Activated naive CD4-positive, alpha-beta T cell treated with anti-CD3 and anti-CD28 coated beads for 36 hours (primary cell): ENCODE results near the gene ZNF552. TPM values are rescaled to one million over a fixed set of nuclear protein-coding genes. Genes with fewer than 3 reads are reported as not detected.
"Not testable (repeated sequence)": the region's sequence is repeated elsewhere in the genome, so short reads cannot be mapped to it uniquely, and the experiment has no call there.

Source experiments
- CTCF ChIA-PET: fragments of 350-600 bp; sonication (Branson Sonifier 250); formaldehyde crosslinking; loops from one replicate; lab custom pipeline; 2021; ENCODE audit warnings: antibody characterized with exemption; lab: Charles Lee
- DNase-seq: peaks from one replicate; pipeline ENCODE4 v3.0.0-alpha.2; 2020
- H3K27ac Mint-ChIP-seq: one replicate; pipeline ENCODE4 v1.8.0; 2021; ENCODE audit warnings: mild to moderate bottlenecking, mixed read lengths
- H3K27me3 Mint-ChIP-seq: one replicate; pipeline ENCODE4 v1.8.0; 2021; ENCODE audit warnings: low read depth, mixed read lengths
- H3K36me3 Mint-ChIP-seq: one replicate; pipeline ENCODE4 v1.8.0; 2021; ENCODE audit warnings: low read depth, mixed read lengths
- H3K4me1 Mint-ChIP-seq: one replicate; pipeline ENCODE4 v1.8.0; 2021; ENCODE audit warnings: low read depth, mixed read lengths
- H3K4me3 Mint-ChIP-seq: one replicate; pipeline ENCODE4 v1.8.0; 2021; ENCODE audit warnings: mild to moderate bottlenecking, moderate library complexity, mixed read lengths
- H3K9me3 Mint-ChIP-seq: one replicate; pipeline ENCODE4 v1.8.0; 2021; ENCODE audit warnings: mixed read lengths
- intact Hi-C: fragments of 100-400 bp; cut with micrococcal nuclease; formaldehyde crosslinking; loops from one replicate; pipeline ENCODE4 v1.15.1; 2023
- total RNA-seq, 2 experiments: library from RNA; stranded (reverse); gene quantifications; one replicate each; pipeline ENCODE4 v1.2.3, GENCODE V29; 2021

ZNF552 gene
- total RNA-seq, 2 experiments from 2014 or later: 3.9 to 4.4 TPM

- intact Hi-C loops: loop anchor here (1.0 to 10.0 kb wide), 3 partner anchors 46 to 339 kb away; partner anchors contain the start of genes ZNF329, ZNF586 and ZNF671
- DNase-seq: no peak
- peaks cover 41% of the 10 kb centered on the region for H3K4me1 Mint-ChIP-seq
- H3K36me3 Mint-ChIP-seq: peaks cover 17% of the 10 kb centered on the region
- H3K27ac Mint-ChIP-seq: peak overlapping the region; percentile 85
- H3K27me3 Mint-ChIP-seq: no peaks in the 10 kb centered on the region
- H3K9me3 Mint-ChIP-seq: no peaks in the 10 kb centered on the region
- CTCF ChIA-PET: interaction anchor here (1.0 kb wide), 1 partner anchor 13 kb away, joined by 4 read pairs; no protein-coding TSS in a partner anchor
- peak overlapping the region; percentile 88 for H3K4me3 Mint-ChIP-seq
These were observed 748 bp upstream of the ZNF552 start for GRCh38 chr19:57815247-57816075.

GRCh38 chr19:57813919-57814504 is 701 bp downstream of the ZNF552 start:
- CTCF ChIA-PET: no interaction called here
- intact Hi-C loops: loop anchor here (1.0 to 10.0 kb wide), 3 partner anchors 68 to 408 kb away; partner anchors contain the start of genes ZNF329 and ZNF776
- H3K9me3 Mint-ChIP-seq: no peaks in the 10 kb centered on the region
- no peak for DNase-seq
- H3K4me1 Mint-ChIP-seq: peaks cover 37% of the 10 kb centered on the region
- H3K27me3 Mint-ChIP-seq: no peaks in the 10 kb centered on the region
- H3K4me3 Mint-ChIP-seq: peak overlapping the region; percentile 88
- peaks cover 14% of the 10 kb centered on the region for H3K36me3 Mint-ChIP-seq
- peak overlapping the region; percentile 85 for H3K27ac Mint-ChIP-seq

- Mint-ChIP-seq H3K4me3 (peak overlapping the region; percentile 64), H3K27ac (peak overlapping the region; percentile 61)
These were observed 1.5 kb downstream of the ZNF552 start for GRCh38 chr19:57812975-57813820.

GRCh38 chr19:57812226-57812625 is 2.5 kb downstream of the ZNF552 start:
- H3K9me3 Mint-ChIP-seq: no peaks in the 10 kb centered on the region
- H3K4me3 Mint-ChIP-seq: no peak overlapping the region
- peaks cover 34% of the 10 kb centered on the region for H3K4me1 Mint-ChIP-seq
- intact Hi-C loops: loop anchor here (10.0 kb wide), 1 partner anchor 343 kb away; the partner anchor contains the start of gene ZNF329
- no peaks in the 10 kb centered on the region for H3K27me3 Mint-ChIP-seq
- H3K36me3 Mint-ChIP-seq: peaks cover 25% of the 10 kb centered on the region
- H3K27ac Mint-ChIP-seq: peak overlapping the region; percentile 70
- no peak for DNase-seq
- CTCF ChIA-PET: no interaction called here

More at GRCh38 chr19:57812975-57813820, 1.5 kb downstream of the ZNF552 start:
- H3K27me3 Mint-ChIP-seq, H3K9me3 Mint-ChIP-seq, DNase-seq, CTCF ChIA-PET: not testable (repeated sequence)
- intact Hi-C loops: loop anchor here (10.0 kb wide), 1 partner anchor 342 kb away; the partner anchor contains the start of gene ZNF329
- Mint-ChIP-seq H3K36me3 (peaks cover 17% of the 10 kb centered on the region), H3K4me1 (peaks cover 34% of the 10 kb centered on the region)

- intact Hi-C loops: loop anchor here (10.0 kb wide), 1 partner anchor 344 kb away; the partner anchor contains the start of gene ZNF329
- H3K4me3 Mint-ChIP-seq, H3K27ac Mint-ChIP-seq, CTCF ChIA-PET, H3K27me3 Mint-ChIP-seq, H3K9me3 Mint-ChIP-seq, DNase-seq: not testable (repeated sequence)
- Mint-ChIP-seq H3K36me3 (peaks cover 35% of the 10 kb centered on the region), H3K4me1 (peaks cover 38% of the 10 kb centered on the region)
These were observed 4.1 kb downstream of the ZNF552 start for GRCh38 chr19:57810410-57811295.

- Mint-ChIP-seq H3K27ac (no peak overlapping the region), H3K27me3 (no peaks in the 10 kb centered on the region), H3K4me3 (no peak overlapping the region), H3K36me3 (peaks cover 49% of the 10 kb centered on the region), H3K4me1 (peaks cover 30% of the 10 kb centered on the region), H3K9me3 (no peaks in the 10 kb centered on the region)
- intact Hi-C loops: no loop called here
- DNase-seq: no peak
- CTCF ChIA-PET: interaction anchor here (0.7 kb wide), 1 partner anchor 45 kb away, joined by 3 read pairs; no protein-coding TSS in a partner anchor
These were observed 7.2 kb downstream of the ZNF552 start for GRCh38 chr19:57807541-57807940.

- peaks cover 50% of the 10 kb centered on the region for H3K36me3 Mint-ChIP-seq
- CTCF ChIA-PET: interaction anchor here (0.6 kb wide), 1 partner anchor 500 kb away, joined by 3 read pairs; no protein-coding TSS in a partner anchor
These were observed 11.0 kb downstream of the ZNF552 start for GRCh38 chr19:57803594-57804325.

GRCh38 chr19:57803265-57803593 is 11.5 kb downstream of the ZNF552 start:
- Mint-ChIP-seq H3K4me3 (peak overlapping the region; percentile 70), H3K27ac (peak overlapping the region; percentile 59)
- intact Hi-C loops: no loop called here

More at GRCh38 chr19:57803594-57804325, 11.0 kb downstream of the ZNF552 start:
- Mint-ChIP-seq H3K27ac (peak overlapping the region; percentile 59), H3K27me3 (no peaks in the 10 kb centered on the region), H3K9me3 (peaks cover 2% of the 10 kb centered on the region), H3K4me3 (peak overlapping the region; percentile 70), H3K4me1 (peaks cover 21% of the 10 kb centered on the region)
- intact Hi-C loops: no loop called here
- peak; percentile 34 for DNase-seq

GRCh38 chr19:57802269-57802668 is 12.4 kb downstream of the ZNF552 start:
- no peak overlapping the region for H3K4me3 Mint-ChIP-seq
- DNase-seq: no peak
- CTCF ChIA-PET: interaction anchor here (0.6 kb wide), 1 partner anchor 65 kb away, joined by 3 read pairs; no protein-coding TSS in a partner anchor
- H3K9me3 Mint-ChIP-seq: peaks cover 2% of the 10 kb centered on the region
- H3K27ac Mint-ChIP-seq: no peak overlapping the region
- intact Hi-C loops: no loop called here
- no peaks in the 10 kb centered on the region for H3K27me3 Mint-ChIP-seq
- peaks cover 40% of the 10 kb centered on the region for H3K36me3 Mint-ChIP-seq
- H3K4me1 Mint-ChIP-seq: peaks cover 21% of the 10 kb centered on the region

More at GRCh38 chr19:57803265-57803593, 11.5 kb downstream of the ZNF552 start:
- Mint-ChIP-seq H3K9me3 (peaks cover 2% of the 10 kb centered on the region), H3K4me1 (peaks cover 21% of the 10 kb centered on the region), H3K27me3 (no peaks in the 10 kb centered on the region), H3K36me3 (peaks cover 46% of the 10 kb centered on the region)
- no peak for DNase-seq
- CTCF ChIA-PET: no interaction called here

- Mint-ChIP-seq H3K36me3 (peaks cover 38% of the 10 kb centered on the region), H3K4me1 (peaks cover 18% of the 10 kb centered on the region), H3K27ac (no peak overlapping the region), H3K27me3 (no peaks in the 10 kb centered on the region), H3K4me3 (no peak overlapping the region), H3K9me3 (peaks cover 2% of the 10 kb centered on the region)
- intact Hi-C loops: no loop called here
- DNase-seq: no peak
- CTCF ChIA-PET: no interaction called here
These were observed 14.0 kb downstream of the ZNF552 start for GRCh38 chr19:57800696-57801095.
